Gastrocnemius medialis (tissue), 4 donors: ENCODE measurements around the gene FREM2.

Source experiments
- CTCF ChIP-seq, 5 experiments: fragments of 450-650 bp in 3 of 5; fragments of 200-600 bp in 2 of 5; sonication (generic) in 2 of 5; IDR thresholded peaks in 4 of 5; conservative IDR thresholded peaks in 1 of 5; 1 replicate in 4 of 5; 2 replicates in 1 of 5; pipeline ENCODE4 v1.5.1; 2016 to 2019; ENCODE audit warnings: antibody characterized with exemption in 5 of 5, mild to moderate bottlenecking in 3 of 5, moderate library complexity in 3 of 5
- POLR2A ChIP-seq, 2 donors: fragments of 450-650 bp; IDR thresholded peaks; one replicate each; pipeline ENCODE4 v1.6.1; 2017; ENCODE audit warnings: antibody characterized with exemption in 2 of 2, mild to moderate bottlenecking in 2 of 2, moderate library complexity in 2 of 2

- TF ChIP-seq CTCF (IDR thresholded peaks at IDR 0.05 in 4 of 5, conservative IDR thresholded peaks at IDR 0.05 in 1 of 5) (no peak), POLR2A (IDR thresholded peaks at IDR 0.05) (no peak)
These were observed 132.2 kb downstream of the FREM2 start for GRCh38 chr13:38819053-38819452.
